Activated T-cell treated with anti-CD3 and anti-CD28 coated beads for 1 hour (primary cell): ENCODE data around the gene SBNO2.
"Not testable (repeated sequence)": the region's sequence is repeated elsewhere in the genome, so short reads cannot be mapped to it uniquely, and the experiment has no call there.

Experiments used
- DNase-seq: peaks from one replicate; pipeline ENCODE4 v3.0.0-alpha.2; 2020; ENCODE audit warnings: low read depth

Gene SBNO2

GRCh38 chr19:1208830-1209229 lies 34.8 kb upstream of the SBNO2 start:
- not testable (repeated sequence) for DNase-seq

- DNase-seq = no peak
Observed at GRCh38 chr19:1206864-1207450, 32.9 kb upstream of the SBNO2 start.

- DNase-seq = no peak
Observed at GRCh38 chr19:1206150-1206863, 32.2 kb upstream of the SBNO2 start.

- DNase-seq = peak; percentile 99
Observed at GRCh38 chr19:1205114-1206099, 31.3 kb upstream of the SBNO2 start, which contains the start of gene STK11. STK11 (plus strand) TSS chr19:1205778; CDS start chr19:1206914, 1,136 bp downstream.

GRCh38 chr19:1200614-1201013 lies 26.5 kb upstream of the SBNO2 start:
- not testable (repeated sequence) for DNase-seq

- no peak for DNase-seq
Observed at GRCh38 chr19:1199531-1199930, 25.5 kb upstream of the SBNO2 start.

- DNase-seq = no peak
Observed at GRCh38 chr19:1189419-1189818, 15.4 kb upstream of the SBNO2 start.

GRCh38 chr19:1183543-1184172 lies 9.6 kb upstream of the SBNO2 start:
- DNase-seq = no peak

GRCh38 chr19:1182727-1183126 lies 8.7 kb upstream of the SBNO2 start:
- no peak for DNase-seq

- DNase-seq = no peak
Observed at GRCh38 chr19:1182068-1182467, 8.0 kb upstream of the SBNO2 start.

GRCh38 chr19:1181606-1182005 lies 7.5 kb upstream of the SBNO2 start:
- no peak for DNase-seq

- DNase-seq = no peak
Observed at GRCh38 chr19:1177322-1178114, 3.5 kb upstream of the SBNO2 start.

- no peak for DNase-seq
Observed at GRCh38 chr19:1173159-1173844, 766 bp downstream of the SBNO2 start.

GRCh38 chr19:1172353-1173158 lies 1.5 kb downstream of the SBNO2 start:
- no peak for DNase-seq

GRCh38 chr19:1171755-1172352 lies 2.2 kb downstream of the SBNO2 start:
- no peak for DNase-seq

- no peak for DNase-seq
Observed at GRCh38 chr19:1170938-1171754, 2.9 kb downstream of the SBNO2 start.

- no peak for DNase-seq
Observed at GRCh38 chr19:1169921-1170885, 3.9 kb downstream of the SBNO2 start.
